Transverse colon (tissue), 4 donors: ENCODE data around the gene CD69.

ENCODE experiments used
- EP300 ChIP-seq: sonication (generic); formaldehyde crosslinking; IDR thresholded peaks from one replicate; pipeline ENCODE4 v1.6.1; 2017; ENCODE audit warnings: antibody characterized with exemption, low read depth
- POLR2A ChIP-seq: fragments of 450-650 bp; IDR thresholded peaks from one replicate; pipeline ENCODE4 v1.6.1; 2016; ENCODE audit warnings: antibody characterized with exemption, mild to moderate bottlenecking, moderate library complexity
- POLR2AphosphoS5 ChIP-seq, 3 donors: sonication (generic); formaldehyde crosslinking; IDR thresholded peaks; one replicate each; pipeline ENCODE4 v1.6.1; 2016; ENCODE audit warnings: antibody characterized with exemption in 3 of 3
- TF ChIP-seq, protein P1 (sequence below), 5 experiments: fragments of 200-600 bp in 3 of 5; fragments of 450-650 bp in 2 of 5; sonication (generic) in 3 of 5; IDR thresholded peaks; 1 replicate in 2 of 5; 2 replicates in 3 of 5; pipeline ENCODE4 v1.5.1; 2016 to 2017; ENCODE audit warnings: antibody characterized with exemption in 5 of 5, inconsistent platforms in 3 of 5, mild to moderate bottlenecking in 2 of 5, moderate library complexity in 1 of 5

DNA sequence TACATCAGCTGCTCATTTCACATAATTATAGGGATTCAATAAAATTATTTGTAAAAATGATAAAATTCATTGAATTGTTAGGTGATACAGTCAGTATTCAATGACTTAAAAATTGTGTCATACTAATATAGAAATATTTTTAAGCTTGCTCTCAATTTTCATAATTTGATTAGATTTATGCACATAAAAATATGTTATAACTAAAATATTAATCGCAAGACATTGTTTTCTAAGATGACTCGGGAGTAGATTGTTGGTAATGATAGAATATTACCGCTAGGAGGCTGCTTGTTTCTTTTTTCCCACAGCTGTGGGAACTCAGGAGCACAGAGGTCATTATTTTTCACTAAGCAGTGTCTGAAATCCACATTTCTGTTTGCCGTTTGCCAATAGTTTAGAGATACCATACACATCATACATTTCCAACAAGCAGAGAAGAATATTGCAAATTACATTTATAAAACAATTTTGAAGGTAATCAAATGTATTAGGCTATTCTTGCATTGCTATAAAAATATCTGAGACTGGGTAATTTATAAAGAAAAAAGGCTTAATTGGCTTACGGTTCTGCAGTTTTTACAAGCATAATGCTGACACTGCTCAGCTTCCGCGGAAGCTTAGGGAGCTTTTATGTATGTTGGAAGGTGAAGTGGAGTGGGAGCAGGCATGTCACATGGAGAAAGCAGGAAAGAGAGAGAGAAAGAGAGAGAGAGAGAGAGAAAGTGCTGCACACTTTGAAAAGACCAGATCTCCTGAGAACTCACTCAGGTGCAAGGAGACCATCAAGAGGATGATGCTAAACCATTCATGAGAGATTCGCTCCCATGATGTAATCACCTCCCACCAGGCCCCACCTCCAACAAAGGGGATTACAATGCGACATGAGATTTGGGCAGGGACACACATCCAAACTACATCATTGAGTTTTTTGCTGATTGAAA lies 9.2 kb downstream of the CD69 start:
- TF ChIP-seq, protein P1, sequence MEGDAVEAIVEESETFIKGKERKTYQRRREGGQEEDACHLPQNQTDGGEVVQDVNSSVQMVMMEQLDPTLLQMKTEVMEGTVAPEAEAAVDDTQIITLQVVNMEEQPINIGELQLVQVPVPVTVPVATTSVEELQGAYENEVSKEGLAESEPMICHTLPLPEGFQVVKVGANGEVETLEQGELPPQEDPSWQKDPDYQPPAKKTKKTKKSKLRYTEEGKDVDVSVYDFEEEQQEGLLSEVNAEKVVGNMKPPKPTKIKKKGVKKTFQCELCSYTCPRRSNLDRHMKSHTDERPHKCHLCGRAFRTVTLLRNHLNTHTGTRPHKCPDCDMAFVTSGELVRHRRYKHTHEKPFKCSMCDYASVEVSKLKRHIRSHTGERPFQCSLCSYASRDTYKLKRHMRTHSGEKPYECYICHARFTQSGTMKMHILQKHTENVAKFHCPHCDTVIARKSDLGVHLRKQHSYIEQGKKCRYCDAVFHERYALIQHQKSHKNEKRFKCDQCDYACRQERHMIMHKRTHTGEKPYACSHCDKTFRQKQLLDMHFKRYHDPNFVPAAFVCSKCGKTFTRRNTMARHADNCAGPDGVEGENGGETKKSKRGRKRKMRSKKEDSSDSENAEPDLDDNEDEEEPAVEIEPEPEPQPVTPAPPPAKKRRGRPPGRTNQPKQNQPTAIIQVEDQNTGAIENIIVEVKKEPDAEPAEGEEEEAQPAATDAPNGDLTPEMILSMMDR (IDR thresholded peaks at IDR 0.05): peak in 3 of 5 experiments; percentile 28 to 34 (median 32)
- TF ChIP-seq POLR2AphosphoS5 (IDR thresholded peaks at IDR 0.05): no peak
- TF ChIP-seq POLR2A: no peak
- no peak for TF ChIP-seq EP300
